ENCODE data around the gene ZBP1.

The ZBP1 gene

GRCh38 chr20:57583289-57584257, 36.7 kb downstream of the ZBP1 start:
- no peak for DNase-seq

GRCh38 chr20:57582432-57583288, 37.6 kb downstream of the ZBP1 start:
- DNase-seq = no peak

- no peak for DNase-seq
Observed at GRCh38 chr20:57582029-57582378, 38.2 kb downstream of the ZBP1 start.

GRCh38 chr20:57581202-57582028, 38.8 kb downstream of the ZBP1 start:
- DNase-seq = no peak

- no peak for DNase-seq
Observed at GRCh38 chr20:57580478-57581201, 39.6 kb downstream of the ZBP1 start.

- peak; percentile 58 for DNase-seq
Observed at GRCh38 chr20:57579898-57580447, 40.3 kb downstream of the ZBP1 start.

- no peak for DNase-seq
Observed at GRCh38 chr20:57579331-57579897, 40.8 kb downstream of the ZBP1 start.

GRCh38 chr20:57578476-57579165, 41.6 kb downstream of the ZBP1 start:
- DNase-seq = no peak

- DNase-seq = no peak
Observed at GRCh38 chr20:57577679-57578475, 42.3 kb downstream of the ZBP1 start.

- DNase-seq = no peak
Observed at GRCh38 chr20:57576617-57577550, 43.3 kb downstream of the ZBP1 start.

- DNase-seq = no peak
Observed at GRCh38 chr20:57576002-57576401, 44.2 kb downstream of the ZBP1 start.

GRCh38 chr20:57574954-57575353, 45.3 kb downstream of the ZBP1 start:
- no peak for DNase-seq

GRCh38 chr20:57573894-57574293, 46.3 kb downstream of the ZBP1 start:
- no peak for DNase-seq

GRCh38 chr20:57573242-57573641, 47.0 kb downstream of the ZBP1 start:
- no peak for DNase-seq

- DNase-seq = no peak
Observed at GRCh38 chr20:57571782-57572416, 48.3 kb downstream of the ZBP1 start.

- DNase-seq = no peak
Observed at GRCh38 chr20:57570920-57571319, 49.3 kb downstream of the ZBP1 start.

- no peak for DNase-seq
Observed at GRCh38 chr20:57570145-57570850, 49.9 kb downstream of the ZBP1 start.
